Measurements from ENCODE around the gene ATL3.

DNA sequence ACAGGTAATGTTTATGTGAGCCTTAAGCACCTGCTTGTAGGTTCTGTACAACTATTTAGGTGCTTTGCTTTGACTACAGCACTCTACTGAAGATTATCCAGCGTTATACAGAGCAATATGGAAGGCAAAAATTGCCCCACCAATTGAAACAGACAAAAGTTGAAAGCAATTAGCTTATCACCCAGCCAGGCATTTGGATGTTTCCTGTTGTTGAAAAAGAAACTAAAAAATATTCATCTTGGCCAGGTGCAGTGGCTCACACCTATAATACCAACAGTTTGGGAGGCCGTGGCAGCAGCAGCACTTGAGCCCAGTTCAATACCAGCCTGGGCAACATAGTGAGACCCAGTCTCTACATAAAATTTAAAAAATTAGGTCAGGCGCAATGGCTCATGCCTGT is 18.5 kb downstream of the ATL3 start:
- TF ChIP-seq POLR2A (IDR thresholded peaks at IDR 0.05; ENCODE audit: low read length) (no peak), GATA1 (IDR thresholded peaks at IDR 0.05; ENCODE audit: low read depth, low read length) (no peak)

All from erythroblast (primary cell).